ENCODE data around the gene WDR18.

DNA sequence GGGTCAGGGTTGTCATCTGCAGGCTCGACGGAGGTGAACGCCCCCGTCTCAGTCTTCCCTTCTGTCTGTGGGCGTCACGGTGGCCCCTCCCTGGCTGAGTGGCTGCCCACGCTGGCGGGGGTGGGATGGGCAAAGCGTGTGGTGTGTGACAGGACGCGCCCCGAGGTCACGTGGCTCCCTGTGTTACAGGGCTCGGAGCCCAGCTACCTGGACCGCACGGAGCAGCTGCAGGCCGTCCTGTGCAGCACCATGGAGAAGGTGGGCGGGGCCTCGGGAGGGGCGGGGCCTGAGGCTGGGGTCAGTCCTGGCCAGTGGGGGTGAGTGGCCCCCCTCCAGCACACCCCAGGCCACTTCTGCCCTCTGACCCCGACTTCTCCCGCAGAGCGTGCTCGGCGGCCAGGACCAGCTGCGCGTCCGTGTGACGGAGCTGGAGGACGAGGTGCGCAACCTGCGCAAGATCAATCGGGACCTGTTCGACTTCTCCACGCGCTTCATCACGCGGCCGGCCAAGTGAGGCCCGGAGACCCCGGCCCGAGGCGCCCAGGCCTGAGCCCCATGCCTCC is 9.8 kb downstream of the WDR18 start:
- no peak for TF ChIP-seq CTCF (IDR thresholded peaks at IDR 0.05)
- no peak for TF ChIP-seq POLR2A (IDR thresholded peaks at IDR 0.05)

Measured in uterus (tissue), 2 donors.